HCT116 (cell line): Measurements from ENCODE around the gene TOGARAM1.

Experiments
- ATF3 ChIP-seq: IDR thresholded peaks from 2 replicates; pipeline ENCODE4 v1.6.1; 2012
- CTCF ChIP-seq, 3 experiments: fragments of 200-600 bp in 1 of 3; sonication (generic) in 1 of 3; IDR thresholded peaks in 2 of 3; conservative IDR thresholded peaks in 1 of 3; 2 replicates each; pipeline ENCODE4 v1.5.1; 2012 to 2017; ENCODE audit warnings: low read depth in 2 of 3, low read length in 2 of 3, antibody characterized with exemption in 1 of 3, borderline replicate concordance in 1 of 3, control low read depth in 1 of 3, mild to moderate bottlenecking in 1 of 3, mixed read lengths in 1 of 3, mixed run types in 1 of 3, moderate library complexity in 1 of 3; ENCODE audit not compliant: insufficient read depth in 1 of 3
- EGR1 ChIP-seq: IDR thresholded peaks from 2 replicates; pipeline ENCODE4 v1.6.1; 2012; ENCODE audit warnings: low read depth
- ELF1 ChIP-seq: IDR thresholded peaks from 2 replicates; pipeline ENCODE4 v1.6.1; 2012; ENCODE audit warnings: low read depth, borderline replicate concordance
- EZH2 ChIP-seq: fragments of 200-600 bp; sonication (generic); IDR thresholded peaks from 2 replicates; pipeline ENCODE4 v1.6.1; 2017; ENCODE audit warnings: antibody characterized with exemption, mixed run types
- EZH2phosphoT487 ChIP-seq: fragments of 200-600 bp; IDR thresholded peaks from 2 replicates; pipeline ENCODE4 v1.6.1; 2018; ENCODE audit warnings: antibody characterized with exemption, borderline replicate concordance
- MAX ChIP-seq: IDR thresholded peaks from 2 replicates; pipeline ENCODE4 v1.6.1; 2012
- POLR2A ChIP-seq: IDR thresholded peaks from 2 replicates; pipeline ENCODE4 v1.7.0; 2011; ENCODE audit warnings: borderline replicate concordance; ENCODE audit not compliant: insufficient read depth, insufficient read length; ENCODE audit errors: extremely low read depth
- POLR2AphosphoS5 ChIP-seq: IDR thresholded peaks from 2 replicates; pipeline ENCODE4 v1.6.1; 2011; ENCODE audit warnings: mild to moderate bottlenecking, low read depth, low read length, moderate library complexity
- RAD21 ChIP-seq: IDR thresholded peaks from 2 replicates; pipeline ENCODE4 v1.6.1; 2012; ENCODE audit warnings: low read depth, mild to moderate bottlenecking
- REST ChIP-seq: IDR thresholded peaks from 2 replicates; pipeline ENCODE4 v1.6.1; 2012; ENCODE audit warnings: low read depth
- SRF ChIP-seq: IDR thresholded peaks from 2 replicates; pipeline ENCODE4 v1.6.1; 2012; ENCODE audit warnings: low read depth
- YY1 ChIP-seq: IDR thresholded peaks from 2 replicates; pipeline ENCODE4 v1.6.1; 2011; ENCODE audit warnings: low read length, low read depth, moderate library complexity, mild to moderate bottlenecking; ENCODE audit not compliant: insufficient replicate concordance; ENCODE audit errors: extremely low read depth
- ZFX ChIP-seq: fragments of 450-650 bp; IDR thresholded peaks from 2 replicates; pipeline ENCODE4 v1.6.1; 2017

GRCh38 chr14:45057349-45057748 is 95.4 kb downstream of the TOGARAM1 start:
- TF ChIP-seq REST (no peak), CTCF (IDR thresholded peaks at IDR 0.05 in 2 of 3, conservative IDR thresholded peaks at IDR 0.05 in 1 of 3; ENCODE audit: borderline replicate concordance in 1 of 3, insufficient read depth in 1 of 3, low read depth in 2 of 3, low read length in 2 of 3) (no peak), POLR2A (no peak), ELF1 (no peak), YY1 (no peak), EZH2 (no peak), EGR1 (no peak), MAX (no peak), ATF3 (no peak), SRF (no peak), ZFX (no peak), EZH2phosphoT487 (no peak), RAD21 (no peak), POLR2AphosphoS5 (no peak)
